AG09309 (cell line): Measurements from ENCODE around the gene SLC25A21.

Experiments
- DNase-seq: peaks from one replicate; pipeline ENCODE4 v3.0.0-alpha.2; 2010; ENCODE audit warnings: low read depth
- H3K4me3 ChIP-seq: 2 replicates; pipeline ENCODE4 v1.5.1; 2011; ENCODE audit warnings: mild to moderate bottlenecking, low read depth, low read length, moderate library complexity; ENCODE audit not compliant: control insufficient read depth
- TF ChIP-seq, protein P1 (sequence below): IDR thresholded peaks from 2 replicates; pipeline ENCODE4 v1.5.1; 2011; ENCODE audit warnings: mild to moderate bottlenecking, low read depth, low read length, inconsistent platforms; ENCODE audit not compliant: insufficient read depth, control insufficient read depth; ENCODE audit errors: missing control alignments

SLC25A21 gene

DNA sequence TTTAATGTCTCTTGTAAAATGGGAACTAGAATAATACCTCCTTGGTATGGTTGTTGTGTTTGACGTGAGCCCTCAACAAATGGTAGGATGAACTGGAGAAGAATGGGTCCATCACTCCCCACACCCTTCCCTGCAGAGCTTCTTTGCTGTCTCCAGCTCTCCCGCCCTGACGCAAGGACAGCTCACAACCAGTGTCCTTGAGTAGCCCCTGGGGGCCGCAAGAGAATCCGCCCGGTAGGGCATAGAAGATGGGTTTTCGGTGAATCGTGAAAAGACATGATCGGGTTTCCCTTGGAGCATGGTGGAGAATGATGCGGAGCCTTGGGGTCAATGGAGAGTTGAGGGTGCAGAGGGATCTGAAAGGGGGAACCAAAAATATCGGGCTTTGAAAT is 516.8 kb downstream of the SLC25A21 start:
- TF ChIP-seq, protein P1, sequence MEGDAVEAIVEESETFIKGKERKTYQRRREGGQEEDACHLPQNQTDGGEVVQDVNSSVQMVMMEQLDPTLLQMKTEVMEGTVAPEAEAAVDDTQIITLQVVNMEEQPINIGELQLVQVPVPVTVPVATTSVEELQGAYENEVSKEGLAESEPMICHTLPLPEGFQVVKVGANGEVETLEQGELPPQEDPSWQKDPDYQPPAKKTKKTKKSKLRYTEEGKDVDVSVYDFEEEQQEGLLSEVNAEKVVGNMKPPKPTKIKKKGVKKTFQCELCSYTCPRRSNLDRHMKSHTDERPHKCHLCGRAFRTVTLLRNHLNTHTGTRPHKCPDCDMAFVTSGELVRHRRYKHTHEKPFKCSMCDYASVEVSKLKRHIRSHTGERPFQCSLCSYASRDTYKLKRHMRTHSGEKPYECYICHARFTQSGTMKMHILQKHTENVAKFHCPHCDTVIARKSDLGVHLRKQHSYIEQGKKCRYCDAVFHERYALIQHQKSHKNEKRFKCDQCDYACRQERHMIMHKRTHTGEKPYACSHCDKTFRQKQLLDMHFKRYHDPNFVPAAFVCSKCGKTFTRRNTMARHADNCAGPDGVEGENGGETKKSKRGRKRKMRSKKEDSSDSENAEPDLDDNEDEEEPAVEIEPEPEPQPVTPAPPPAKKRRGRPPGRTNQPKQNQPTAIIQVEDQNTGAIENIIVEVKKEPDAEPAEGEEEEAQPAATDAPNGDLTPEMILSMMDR, result no peak
- no peak for DNase-seq
- H3K4me3 ChIP-seq, result no peak overlapping the region

DNA sequence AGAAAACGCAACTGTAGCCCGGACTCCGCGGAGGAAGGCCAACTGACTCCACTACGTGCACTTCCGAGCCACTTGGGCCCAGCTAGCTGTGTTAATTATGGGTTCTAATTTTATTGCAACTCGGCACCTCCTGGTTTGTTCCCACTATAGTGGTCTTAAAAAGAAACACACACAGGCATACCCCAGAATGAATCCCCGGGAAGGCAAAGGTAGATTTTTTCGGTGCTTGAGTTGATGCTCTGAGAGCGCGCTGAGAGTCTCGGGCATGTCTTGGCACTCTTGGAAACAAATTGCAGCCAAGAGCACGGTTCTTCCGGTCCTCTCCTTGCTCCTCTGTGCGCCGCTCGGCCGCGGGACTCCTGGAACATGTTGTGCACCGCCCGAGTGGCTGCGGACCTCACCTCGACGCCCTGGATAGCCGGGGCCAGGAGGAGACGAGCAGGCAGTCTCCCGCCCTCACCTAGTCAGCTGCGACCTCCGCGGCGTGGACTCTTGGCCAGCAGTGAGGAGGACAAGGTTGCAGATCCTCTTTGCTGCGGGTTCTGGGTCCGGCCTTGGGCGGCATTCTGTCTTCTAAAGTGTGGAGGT is 517.5 kb downstream of the SLC25A21 start:
- DNase-seq, result no peak
- TF ChIP-seq, protein P1, result no peak

DNA sequence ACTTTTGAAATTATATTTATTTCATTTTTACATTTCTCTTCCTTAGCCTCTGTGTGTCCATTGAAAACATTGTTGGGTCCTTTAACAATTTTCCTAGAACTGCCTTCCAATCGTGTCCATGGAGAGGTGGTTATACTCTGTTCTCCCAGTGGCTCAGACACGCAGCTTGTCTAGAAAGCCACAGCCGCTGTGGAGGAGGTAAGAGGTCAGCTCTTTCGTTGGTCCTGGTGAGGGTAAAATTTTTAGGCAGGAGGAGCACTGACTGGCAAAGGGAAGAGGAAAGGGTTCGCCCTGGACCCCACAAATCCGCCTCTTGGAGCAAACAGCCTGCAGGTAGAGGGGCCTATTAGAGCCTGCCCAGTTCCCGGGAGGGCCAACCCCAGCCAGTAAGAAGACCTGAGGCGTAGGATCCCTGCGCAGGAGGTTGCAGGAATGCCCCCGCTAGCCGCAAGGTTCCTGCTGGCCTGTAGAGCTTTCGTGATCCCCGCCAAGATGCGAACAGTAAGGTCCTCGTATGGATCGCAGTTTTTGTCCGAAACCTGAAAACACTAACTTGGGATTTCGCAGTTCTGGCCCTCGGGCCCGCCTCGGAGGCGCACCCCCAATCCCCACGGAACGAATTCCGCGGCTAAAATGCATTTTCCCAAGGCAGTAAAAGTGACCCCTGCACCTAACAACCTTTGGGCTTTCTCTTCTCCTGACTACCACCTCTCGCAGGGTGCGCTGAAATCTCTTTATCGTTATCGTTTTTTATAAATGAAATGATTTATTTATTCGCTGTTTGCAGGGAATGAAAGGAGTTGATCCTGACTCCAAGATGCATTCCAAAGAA is 518.2 kb downstream of the SLC25A21 start:
- TF ChIP-seq, protein P1, result no peak
- no peak overlapping the region for H3K4me3 ChIP-seq
- DNase-seq, result no peak

More for the DNA sequence above, 517.5 kb downstream of the SLC25A21 start:
- no peak overlapping the region for H3K4me3 ChIP-seq

- no peak for DNase-seq
- TF ChIP-seq, protein P1, result no peak
- H3K4me3 ChIP-seq, result no peak overlapping the region
Observed at GRCh38 chr14:36653413-36653812, 519.0 kb downstream of the SLC25A21 start.

DNA sequence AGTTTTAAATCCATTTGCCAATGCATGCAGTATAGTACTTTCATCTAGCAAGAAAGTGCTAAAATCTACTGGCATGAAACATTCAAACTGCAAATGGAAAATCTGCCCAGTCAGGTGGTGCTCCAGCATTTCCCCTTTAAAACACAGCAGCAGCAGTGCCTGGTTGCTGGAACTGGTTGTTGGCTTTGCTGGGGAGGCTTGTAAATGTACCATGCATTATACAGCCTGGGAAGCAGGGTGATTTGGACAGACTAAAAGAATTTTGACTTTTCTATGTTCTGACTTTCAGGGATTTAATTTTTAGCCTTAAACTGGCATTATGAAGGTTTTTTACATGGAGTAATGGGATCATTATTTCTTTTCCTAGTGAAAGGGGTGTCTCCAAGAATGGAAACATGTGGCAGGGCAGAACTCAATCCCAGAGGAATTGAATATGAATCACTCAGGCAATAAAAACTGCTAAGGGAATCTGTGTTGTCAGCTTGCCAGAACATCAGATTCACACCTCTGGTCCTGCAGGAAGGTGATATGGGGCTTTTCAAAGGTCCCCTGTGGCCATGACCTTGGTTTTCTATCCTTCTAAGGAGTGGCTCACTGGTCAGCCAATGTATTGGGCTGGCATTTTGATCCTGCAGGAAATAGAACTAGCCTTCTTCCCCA is 519.7 kb downstream of the SLC25A21 start:
- no peak for DNase-seq
- TF ChIP-seq, protein P1, result no peak

GRCh38 chr14:36649872-36650650 is 522.3 kb downstream of the SLC25A21 start:
- TF ChIP-seq, protein P1, result no peak
- DNase-seq, result no peak
- H3K4me3 ChIP-seq, result no peak overlapping the region

More for the DNA sequence above, 519.7 kb downstream of the SLC25A21 start:
- no peak overlapping the region for H3K4me3 ChIP-seq
